Raji (cell line): Measurements from ENCODE around the gene TBL1Y.

Source experiments
- POLR2A ChIP-seq: IDR thresholded peaks from 2 replicates; pipeline ENCODE4 v1.6.1; 2011; ENCODE audit warnings: low read depth, low read length, control low read depth; ENCODE audit not compliant: insufficient read depth

Gene TBL1Y

DNA sequence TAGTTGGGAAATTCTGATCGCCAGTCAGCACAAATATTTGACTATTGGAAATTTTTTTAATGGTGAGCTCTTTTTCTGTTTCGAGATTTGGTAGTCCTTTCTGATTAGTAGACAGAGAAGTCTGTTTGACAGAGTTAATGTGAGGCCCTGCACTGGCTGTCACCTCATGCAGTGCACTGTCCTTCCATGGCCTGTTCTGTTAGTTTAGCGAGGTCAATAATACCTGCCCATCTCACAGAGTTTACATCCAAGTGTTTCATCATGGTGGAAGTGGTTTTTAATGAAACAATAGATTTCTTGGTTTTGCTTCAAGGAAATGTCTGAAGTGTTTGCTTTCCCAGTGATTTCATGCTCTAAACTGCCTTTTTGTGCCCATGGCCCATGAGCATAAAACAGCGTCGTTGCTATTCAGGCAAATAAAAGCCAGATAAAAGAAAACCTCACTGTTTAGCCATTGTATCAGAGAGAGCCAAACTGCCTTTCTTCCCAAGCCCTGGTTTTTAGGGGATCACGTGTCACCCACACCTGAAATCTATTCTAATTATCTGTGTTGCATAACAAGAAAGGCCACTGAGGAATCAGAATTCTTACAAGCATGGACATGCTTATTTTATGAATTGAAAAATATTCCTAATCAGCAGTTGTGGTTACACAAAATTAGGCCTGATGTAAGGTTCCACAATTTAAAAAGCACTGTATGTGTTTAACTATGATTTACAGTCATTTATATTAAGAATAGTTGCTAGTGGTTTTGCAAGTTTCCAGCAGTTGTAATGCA, 98.3 kb downstream of the TBL1Y start:
- no peak for TF ChIP-seq POLR2A

- no peak for TF ChIP-seq POLR2A
Measured at GRCh38 chrY:7013051-7013450, 102.6 kb downstream of the TBL1Y start.

DNA sequence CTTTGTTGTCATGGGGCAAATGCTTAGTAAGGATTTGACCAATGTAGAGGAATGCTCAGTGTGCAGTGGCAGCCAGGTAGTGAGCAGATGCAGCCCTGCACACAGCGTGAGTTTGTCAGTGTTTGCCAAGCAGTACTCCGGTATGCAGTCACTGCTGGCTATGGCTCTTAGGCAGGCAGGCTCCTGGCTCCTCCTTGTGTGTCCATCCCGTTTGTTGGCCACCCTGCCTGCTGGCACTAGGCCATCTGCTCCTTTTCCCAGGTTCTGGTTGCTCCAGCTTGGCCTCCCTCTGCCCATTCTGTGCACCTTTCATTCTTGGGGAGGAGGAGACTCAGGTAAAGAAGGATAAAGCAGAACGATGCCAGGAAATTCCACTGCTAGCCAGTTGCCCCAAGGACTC, 106.0 kb downstream of the TBL1Y start:
- TF ChIP-seq POLR2A: no peak

- TF ChIP-seq POLR2A: no peak
Measured at GRCh38 chrY:7017244-7018080, 107.0 kb downstream of the TBL1Y start.

GRCh38 chrY:7039037-7039436, 128.5 kb downstream of the TBL1Y start:
- no peak for TF ChIP-seq POLR2A

DNA sequence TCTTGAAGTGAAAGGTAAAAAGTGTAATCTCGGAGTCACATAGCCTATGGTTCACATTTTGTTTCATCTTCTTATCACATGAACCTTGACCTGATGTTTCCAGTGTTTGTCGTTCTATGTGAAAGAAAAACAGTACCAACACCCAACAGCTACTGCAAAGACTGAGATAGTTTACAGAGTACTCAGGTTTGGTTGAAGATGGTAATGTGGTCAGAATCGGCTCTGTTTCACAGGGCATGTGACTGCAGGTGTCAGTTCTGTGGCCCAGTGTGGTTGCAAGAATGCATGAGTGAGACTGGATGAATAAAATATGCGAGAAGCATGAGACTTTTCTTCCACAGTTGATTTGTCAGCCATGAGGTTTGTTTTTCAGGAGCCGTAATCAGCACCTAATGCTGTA, 130.2 kb downstream of the TBL1Y start:
- TF ChIP-seq POLR2A: no peak

GRCh38 chrY:7041983-7042382, 131.5 kb downstream of the TBL1Y start:
- no peak for TF ChIP-seq POLR2A

DNA sequence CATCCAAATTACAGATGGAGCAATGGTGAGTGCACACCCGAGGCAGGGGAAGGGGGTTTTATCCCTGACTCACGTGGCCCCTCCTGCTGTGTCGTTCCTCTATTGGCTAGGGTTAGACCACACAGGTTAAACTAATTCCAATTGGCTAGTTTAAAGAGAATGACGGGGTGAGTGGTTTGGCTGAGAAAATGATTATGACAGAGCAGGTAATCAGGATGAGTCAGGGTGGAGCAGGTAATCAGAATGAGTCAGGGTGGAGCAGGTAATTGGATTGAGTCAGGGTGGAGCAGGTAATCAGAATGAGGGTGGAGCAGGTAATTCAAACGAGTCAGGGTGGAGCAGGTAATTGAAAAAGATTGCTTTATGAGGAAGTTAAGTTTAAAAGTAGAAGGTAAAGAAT, 146.4 kb downstream of the TBL1Y start:
- TF ChIP-seq POLR2A: no peak

GRCh38 chrY:7078725-7079124, 168.2 kb downstream of the TBL1Y start:
- no peak for TF ChIP-seq POLR2A

GRCh38 chrY:7085606-7086005, 175.1 kb downstream of the TBL1Y start:
- no peak for TF ChIP-seq POLR2A

- no peak for TF ChIP-seq POLR2A
Measured at GRCh38 chrY:7092836-7093235, 182.3 kb downstream of the TBL1Y start.

- no peak for TF ChIP-seq POLR2A
Measured at GRCh38 chrY:7094365-7094764, 183.9 kb downstream of the TBL1Y start.

- TF ChIP-seq POLR2A: no peak
Measured at GRCh38 chrY:7097021-7097420, 186.5 kb downstream of the TBL1Y start.

DNA sequence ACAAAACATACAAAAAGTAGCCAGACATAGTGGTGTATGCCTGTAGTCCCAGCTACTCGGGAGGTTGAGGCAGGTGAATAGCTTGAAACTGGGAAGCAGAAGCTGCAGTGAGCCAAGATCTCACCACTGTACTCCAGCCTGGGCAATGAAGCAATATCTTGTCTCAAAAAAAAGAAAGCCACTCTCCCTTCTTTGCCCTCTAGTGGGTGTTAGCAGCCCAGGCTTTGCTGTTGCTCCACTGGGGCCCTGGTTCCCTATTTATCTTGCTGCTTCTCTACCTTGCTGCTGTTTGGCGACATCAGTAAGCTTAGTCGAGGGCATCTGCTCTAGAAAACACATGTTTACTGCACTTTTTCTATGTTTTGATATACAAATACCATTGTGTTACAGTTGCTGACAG, 189.2 kb downstream of the TBL1Y start:
- no peak for TF ChIP-seq POLR2A

- TF ChIP-seq POLR2A: no peak
Measured at GRCh38 chrY:7102680-7103079, 192.2 kb downstream of the TBL1Y start.

DNA sequence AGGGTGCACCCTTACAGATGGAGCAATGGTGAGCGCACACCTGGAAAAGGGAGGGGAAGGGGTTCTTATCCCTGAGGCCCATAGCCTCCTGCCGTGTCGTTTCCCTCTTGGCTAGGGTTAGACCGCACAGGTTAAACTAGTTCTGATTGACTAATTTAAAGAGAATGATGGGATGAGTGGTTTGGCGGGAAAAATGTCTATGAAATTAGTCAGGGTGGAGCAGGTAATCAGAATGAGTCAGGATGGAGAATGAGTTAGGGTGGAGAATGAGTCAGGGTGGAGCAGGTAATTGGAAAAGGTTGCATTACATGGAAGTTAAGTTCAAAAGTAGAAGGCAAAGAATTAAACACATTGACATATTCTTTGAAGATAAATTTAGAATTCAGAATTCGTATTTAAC, 196.7 kb downstream of the TBL1Y start:
- no peak for TF ChIP-seq POLR2A

- TF ChIP-seq POLR2A: no peak
Measured at GRCh38 chrY:7110086-7110485, 199.6 kb downstream of the TBL1Y start.

DNA sequence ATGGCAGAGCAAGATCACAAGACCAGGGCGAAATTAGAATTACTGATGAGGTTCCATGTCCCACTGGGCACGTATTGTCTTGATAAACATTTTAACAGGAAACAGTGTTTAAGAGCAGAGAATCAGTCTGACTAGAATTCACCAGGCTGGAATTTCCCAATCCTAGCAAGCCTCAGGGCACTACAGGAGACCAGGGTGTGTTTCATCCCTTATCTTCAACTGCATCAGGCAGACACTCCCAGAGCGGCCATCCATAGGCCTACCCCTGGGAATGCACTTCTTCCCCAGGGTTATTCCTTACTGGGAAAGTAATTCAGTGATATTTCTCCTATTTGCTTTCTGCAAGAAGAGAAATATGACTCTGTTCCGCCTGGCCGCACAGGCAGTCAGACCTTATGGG, 205.4 kb downstream of the TBL1Y start:
- no peak for TF ChIP-seq POLR2A
